Uterus (tissue), 2 donors: ENCODE results near the gene ARHGAP12.

Experiments used
- CTCF ChIP-seq, 4 experiments: fragments of 200-600 bp in 2 of 4; fragments of 450-650 bp in 2 of 4; sonication (generic) in 2 of 4; IDR thresholded peaks; one replicate each; pipeline ENCODE4 v1.5.1; 2016 to 2019; ENCODE audit warnings: antibody characterized with exemption in 4 of 4, mild to moderate bottlenecking in 2 of 4, moderate library complexity in 1 of 4
- POLR2A ChIP-seq, 2 donors: fragments of 450-650 bp; IDR thresholded peaks; one replicate each; pipeline ENCODE4 v1.6.1; 2016; ENCODE audit warnings: antibody characterized with exemption in 2 of 2, mild to moderate bottlenecking in 1 of 2, moderate library complexity in 1 of 2

- TF ChIP-seq CTCF (IDR thresholded peaks at IDR 0.05) = no peak
- no peak for TF ChIP-seq POLR2A (IDR thresholded peaks at IDR 0.05)
These were observed 26.0 kb downstream of the ARHGAP12 start for GRCh38 chr10:31902625-31903024.
